Nephron (organoid): ENCODE results near the gene RBM47.

ENCODE experiments used
- H3K27ac Mint-ChIP-seq, 3 experiments: 2 replicates each; pipeline ENCODE4 v1.8.0; 2020; ENCODE audit warnings: mixed read lengths in 3 of 3, mild to moderate bottlenecking in 2 of 3, moderate library complexity in 1 of 3
- H3K27me3 Mint-ChIP-seq: 2 replicates; pipeline ENCODE4 v1.8.0; 2021; ENCODE audit warnings: low read depth, mild to moderate bottlenecking, moderate library complexity, mixed read lengths
- H3K36me3 Mint-ChIP-seq: 2 replicates; pipeline ENCODE4 v1.8.0; 2020; ENCODE audit warnings: low read depth, mixed read lengths
- H3K4me1 Mint-ChIP-seq: 2 replicates; pipeline ENCODE4 v1.8.0; 2020; ENCODE audit warnings: mixed read lengths
- H3K4me3 Mint-ChIP-seq, 3 experiments: 2 replicates each; pipeline ENCODE4 v1.8.0; 2020; ENCODE audit warnings: mild to moderate bottlenecking in 3 of 3, mixed read lengths in 3 of 3, moderate library complexity in 2 of 3
- H3K9me3 Mint-ChIP-seq: 2 replicates; pipeline ENCODE4 v1.8.0; 2020; ENCODE audit warnings: mixed read lengths
- TF ChIP-seq, protein P1 (sequence below), 3 experiments: fragments of 200-600 bp; sonication (generic); IDR thresholded peaks; one replicate each; pipeline ENCODE4 v1.5.0; 2021; ENCODE audit warnings: antibody characterized with exemption in 3 of 3; ENCODE audit not compliant: unreplicated experiment in 3 of 3

The RBM47 gene

GRCh38 chr4:40388239-40388638 lies 241.4 kb downstream of the RBM47 start:
- H3K36me3 Mint-ChIP-seq = no peaks in the 10 kb centered on the region
- no peaks in the 10 kb centered on the region for H3K9me3 Mint-ChIP-seq
- no peaks in the 10 kb centered on the region for H3K27me3 Mint-ChIP-seq

DNA sequence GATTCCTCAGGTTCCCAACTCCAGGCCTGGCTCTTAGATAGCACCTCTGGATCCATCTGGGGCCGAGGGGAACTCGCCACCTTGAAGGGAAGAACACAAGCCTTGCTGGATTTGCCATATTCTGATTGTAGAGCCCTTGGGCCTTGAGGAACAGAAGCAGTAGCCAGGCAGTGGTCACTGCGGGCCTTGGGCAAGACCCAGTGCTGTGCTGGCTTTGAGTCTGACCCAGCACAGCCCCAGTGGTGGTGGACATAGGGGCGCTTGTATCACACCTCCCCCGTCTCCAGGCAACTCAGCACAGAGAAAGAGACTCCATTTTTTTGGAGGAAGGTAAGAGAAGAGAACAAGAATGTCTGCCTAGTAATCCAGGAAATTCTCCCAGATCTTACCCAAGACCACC lies 249.0 kb downstream of the RBM47 start:
- no peak overlapping the region for H3K4me3 Mint-ChIP-seq
- no peak overlapping the region for H3K27ac Mint-ChIP-seq
- no peaks in the 10 kb centered on the region for H3K9me3 Mint-ChIP-seq
- peaks cover 4% of the 10 kb centered on the region for H3K27me3 Mint-ChIP-seq
- no peaks in the 10 kb centered on the region for H3K4me1 Mint-ChIP-seq
- TF ChIP-seq, protein P1, sequence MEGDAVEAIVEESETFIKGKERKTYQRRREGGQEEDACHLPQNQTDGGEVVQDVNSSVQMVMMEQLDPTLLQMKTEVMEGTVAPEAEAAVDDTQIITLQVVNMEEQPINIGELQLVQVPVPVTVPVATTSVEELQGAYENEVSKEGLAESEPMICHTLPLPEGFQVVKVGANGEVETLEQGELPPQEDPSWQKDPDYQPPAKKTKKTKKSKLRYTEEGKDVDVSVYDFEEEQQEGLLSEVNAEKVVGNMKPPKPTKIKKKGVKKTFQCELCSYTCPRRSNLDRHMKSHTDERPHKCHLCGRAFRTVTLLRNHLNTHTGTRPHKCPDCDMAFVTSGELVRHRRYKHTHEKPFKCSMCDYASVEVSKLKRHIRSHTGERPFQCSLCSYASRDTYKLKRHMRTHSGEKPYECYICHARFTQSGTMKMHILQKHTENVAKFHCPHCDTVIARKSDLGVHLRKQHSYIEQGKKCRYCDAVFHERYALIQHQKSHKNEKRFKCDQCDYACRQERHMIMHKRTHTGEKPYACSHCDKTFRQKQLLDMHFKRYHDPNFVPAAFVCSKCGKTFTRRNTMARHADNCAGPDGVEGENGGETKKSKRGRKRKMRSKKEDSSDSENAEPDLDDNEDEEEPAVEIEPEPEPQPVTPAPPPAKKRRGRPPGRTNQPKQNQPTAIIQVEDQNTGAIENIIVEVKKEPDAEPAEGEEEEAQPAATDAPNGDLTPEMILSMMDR (IDR thresholded peaks at IDR 0.05; ENCODE audit: unreplicated experiment in 3 of 3) = no peak
- H3K36me3 Mint-ChIP-seq = no peaks in the 10 kb centered on the region

More at GRCh38 chr4:40388239-40388638, 241.4 kb downstream of the RBM47 start:
- Mint-ChIP-seq H3K27ac (peak overlapping the region in 1 of 3 experiments; percentile 18), H3K4me1 (peaks cover 5% of the 10 kb centered on the region), H3K4me3 (no peak overlapping the region)
- TF ChIP-seq, protein P1 (IDR thresholded peaks at IDR 0.05; ENCODE audit: unreplicated experiment in 3 of 3) = no peak

DNA sequence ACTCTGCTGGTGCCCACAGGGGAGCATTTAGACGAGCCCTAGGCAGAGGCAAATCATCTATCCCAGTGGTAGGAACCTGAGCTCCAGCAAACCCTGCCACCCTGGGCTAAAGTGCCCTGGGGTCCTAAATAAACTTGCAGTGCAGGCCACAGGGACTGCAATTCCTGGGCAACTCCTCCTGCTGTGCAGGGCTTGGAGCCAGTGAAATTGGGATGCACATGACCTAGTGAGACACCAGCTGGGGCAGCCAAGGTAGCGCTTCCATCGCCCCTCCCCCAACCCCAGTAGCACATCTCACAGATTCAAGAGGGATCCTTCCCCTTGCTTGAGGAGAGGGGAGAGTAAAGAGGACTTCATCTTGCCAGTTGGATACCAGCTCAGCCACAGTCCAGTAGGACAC lies 250.4 kb downstream of the RBM47 start:
- no peaks in the 10 kb centered on the region for H3K4me1 Mint-ChIP-seq
- no peaks in the 10 kb centered on the region for H3K9me3 Mint-ChIP-seq

DNA sequence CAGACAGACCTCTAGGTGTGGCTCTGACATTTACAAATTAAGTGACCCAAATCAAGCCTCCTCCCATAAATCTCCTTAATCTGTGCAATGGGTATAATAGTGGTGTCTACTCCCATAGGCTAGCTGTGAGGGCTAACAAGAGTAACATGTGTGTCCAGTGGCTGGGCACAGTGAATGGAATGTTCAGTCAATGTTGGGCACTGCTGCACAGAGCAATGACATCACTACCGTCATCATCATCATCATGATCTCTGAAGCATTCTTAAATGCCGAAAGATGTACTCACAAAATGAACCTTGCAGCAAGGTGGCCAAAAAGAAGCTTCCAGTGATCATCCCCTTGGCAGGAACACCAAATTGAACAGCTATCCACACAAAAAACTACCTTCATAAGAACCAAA lies 251.0 kb downstream of the RBM47 start:
- H3K4me1 Mint-ChIP-seq = no peaks in the 10 kb centered on the region
- no peak overlapping the region for H3K27ac Mint-ChIP-seq
- H3K4me3 Mint-ChIP-seq = no peak overlapping the region
- TF ChIP-seq, protein P1 (IDR thresholded peaks at IDR 0.05; ENCODE audit: unreplicated experiment in 3 of 3) = no peak
- no peaks in the 10 kb centered on the region for H3K36me3 Mint-ChIP-seq
- H3K9me3 Mint-ChIP-seq = no peaks in the 10 kb centered on the region
- H3K27me3 Mint-ChIP-seq = peaks cover 11% of the 10 kb centered on the region

More for the DNA sequence above, 250.4 kb downstream of the RBM47 start:
- TF ChIP-seq, protein P1 (IDR thresholded peaks at IDR 0.05; ENCODE audit: unreplicated experiment in 3 of 3) = no peak
- no peak overlapping the region for H3K27ac Mint-ChIP-seq
- H3K4me3 Mint-ChIP-seq = no peak overlapping the region
- H3K36me3 Mint-ChIP-seq = no peaks in the 10 kb centered on the region
- peaks cover 11% of the 10 kb centered on the region for H3K27me3 Mint-ChIP-seq

GRCh38 chr4:40377512-40378365 lies 251.9 kb downstream of the RBM47 start:
- Mint-ChIP-seq H3K4me1 (no peaks in the 10 kb centered on the region), H3K9me3 (no peaks in the 10 kb centered on the region), H3K27ac (no peak overlapping the region), H3K36me3 (no peaks in the 10 kb centered on the region), H3K27me3 (peaks cover 11% of the 10 kb centered on the region), H3K4me3 (no peak overlapping the region)
- TF ChIP-seq, protein P1 (IDR thresholded peaks at IDR 0.05; ENCODE audit: unreplicated experiment in 3 of 3) = no peak

DNA sequence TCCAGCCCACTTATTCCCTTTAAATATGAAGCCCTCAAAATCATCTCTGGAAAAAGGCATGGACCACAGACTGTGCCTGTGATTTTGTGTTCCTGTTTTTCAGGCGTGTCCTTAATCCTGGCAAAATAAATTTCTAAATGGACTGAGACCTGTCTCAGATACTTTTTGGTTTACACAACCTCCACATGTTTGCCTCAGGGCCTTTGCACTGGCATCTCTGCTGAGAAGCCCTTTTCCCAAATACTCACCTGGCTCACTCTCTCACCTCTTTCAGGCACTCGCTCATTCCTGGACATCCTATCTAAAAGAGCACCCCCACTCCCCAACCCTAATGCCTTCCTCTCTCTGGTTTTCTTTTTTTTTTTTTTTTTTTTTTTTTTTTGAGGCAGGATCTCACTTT lies 254.0 kb downstream of the RBM47 start:
- Mint-ChIP-seq H3K4me3 (no peak overlapping the region), H3K36me3 (no peaks in the 10 kb centered on the region), H3K4me1 (no peaks in the 10 kb centered on the region), H3K27ac (no peak overlapping the region), H3K9me3 (no peaks in the 10 kb centered on the region), H3K27me3 (peaks cover 13% of the 10 kb centered on the region)
- TF ChIP-seq, protein P1 (IDR thresholded peaks at IDR 0.05; ENCODE audit: unreplicated experiment in 3 of 3) = no peak
